ENCODE measurements around the gene MUC5AC.

The MUC5AC gene

GRCh38 chr11:1140642-1141490 lies 16.9 kb upstream of the MUC5AC start:
- no peak overlapping the region for H3K4me3 ChIP-seq (ENCODE audit: low read depth, low read length)
- TF ChIP-seq CTCF (IDR thresholded peaks at IDR 0.05; ENCODE audit: low read depth, low read length) = no peak

GRCh38 chr11:1146365-1146764 lies 11.4 kb upstream of the MUC5AC start:
- TF ChIP-seq CTCF (IDR thresholded peaks at IDR 0.05; ENCODE audit: low read depth, low read length) = no peak
- H3K4me3 ChIP-seq (ENCODE audit: low read depth, low read length) = no peak overlapping the region

- TF ChIP-seq CTCF (IDR thresholded peaks at IDR 0.05; ENCODE audit: low read depth, low read length) = no peak
These were observed 10.0 kb upstream of the MUC5AC start for GRCh38 chr11:1147792-1148191.

GRCh38 chr11:1148752-1149180 lies 9.0 kb upstream of the MUC5AC start:
- H3K4me3 ChIP-seq (ENCODE audit: low read depth, low read length) = no peak overlapping the region
- no peak for TF ChIP-seq CTCF (IDR thresholded peaks at IDR 0.05; ENCODE audit: low read depth, low read length)

More at GRCh38 chr11:1147792-1148191, 10.0 kb upstream of the MUC5AC start:
- no peak overlapping the region for H3K4me3 ChIP-seq (ENCODE audit: low read depth, low read length)

- no peak for TF ChIP-seq CTCF (IDR thresholded peaks at IDR 0.05; ENCODE audit: low read depth, low read length)
- no peak overlapping the region for H3K4me3 ChIP-seq (ENCODE audit: low read depth, low read length)
These were observed 8.2 kb upstream of the MUC5AC start for GRCh38 chr11:1149545-1149944.

- H3K4me3 ChIP-seq (ENCODE audit: low read depth, low read length) = no peak overlapping the region
- TF ChIP-seq CTCF (IDR thresholded peaks at IDR 0.05; ENCODE audit: low read depth, low read length) = no peak
These were observed 7.6 kb upstream of the MUC5AC start for GRCh38 chr11:1150116-1150515.

- TF ChIP-seq CTCF (IDR thresholded peaks at IDR 0.05; ENCODE audit: low read depth, low read length) = no peak
- H3K4me3 ChIP-seq (ENCODE audit: low read depth, low read length) = no peak overlapping the region
These were observed 6.9 kb upstream of the MUC5AC start for GRCh38 chr11:1150769-1151365.
